GM12873 (cell line): Measurements from ENCODE around the gene C16orf86.

Experiments used
- CTCF ChIP-seq: IDR thresholded peaks from 2 replicates; pipeline ENCODE4 v1.5.1; 2012; ENCODE audit warnings: low read depth, mild to moderate bottlenecking, moderate library complexity, low read length, control low read depth; ENCODE audit not compliant: insufficient read depth; ENCODE audit errors: missing control alignments

The C16orf86 gene

GRCh38 chr16:67697422-67698185 is 31.0 kb downstream of the C16orf86 start:
- no peak for TF ChIP-seq CTCF

- no peak for TF ChIP-seq CTCF
Measured at GRCh38 chr16:67699265-67699664, 32.7 kb downstream of the C16orf86 start.

GRCh38 chr16:67701420-67701819 is 34.8 kb downstream of the C16orf86 start:
- no peak for TF ChIP-seq CTCF

GRCh38 chr16:67702130-67702529 is 35.5 kb downstream of the C16orf86 start:
- TF ChIP-seq CTCF: no peak

- no peak for TF ChIP-seq CTCF
Measured at GRCh38 chr16:67703626-67704025, 37.0 kb downstream of the C16orf86 start.

- no peak for TF ChIP-seq CTCF
Measured at GRCh38 chr16:67704110-67704509, 37.5 kb downstream of the C16orf86 start.

GRCh38 chr16:67707210-67707609 is 40.6 kb downstream of the C16orf86 start:
- no peak for TF ChIP-seq CTCF
